H1 (cell line): ENCODE measurements around the gene CDH12. TPM values are rescaled to one million over a fixed set of nuclear protein-coding genes. Genes with fewer than 3 reads are reported as not detected.

Experiments
- KDM4A ChIP-seq: IDR thresholded peaks from one replicate; pipeline ENCODE4 v1.7.1; 2012; ENCODE audit warnings: low read depth, mild to moderate bottlenecking, moderate library complexity, low read length, inconsistent platforms; ENCODE audit not compliant: severe bottlenecking
- SIRT6 ChIP-seq: IDR thresholded peaks from one replicate; pipeline ENCODE4 v1.7.1; 2012; ENCODE audit warnings: low read length, inconsistent platforms
- polyA plus RNA-seq, 7 experiments: library from polyadenylated mRNA; depleted of rRNA in 3 of 7; stranded (reverse) in 5 of 7; unstranded in 2 of 7; fragments of >200 nt in 5 of 7; fragments of 200-250 nt in 2 of 7; gene quantifications; 1 replicate in 5 of 7; 2 replicates in 1 of 7; 4 replicates in 1 of 7; pipeline versions ENCODE4 v1.2.1 to v1.2.3, GENCODE V29; 2011 to 2013; ENCODE audit warnings: missing spikeins in 2 of 7, mixed read lengths in 2 of 7
- total RNA-seq: library from RNA; stranded (reverse); fragmentation: NEBNext Ultra II Directional; extraction: Animal tissue kit (Norgen Biotek cat#: 25700); gene quantifications from 2 replicates; pipeline ENCODE4 v1.2.1, GENCODE V29; 2021

The CDH12 gene
- total and polyA plus RNA-seq, 2 of the 8 experiments (the other 6 are each of a cell fraction or from before 2014, with no cell fraction given), result 0.03 TPM; not detected in 1

DNA sequence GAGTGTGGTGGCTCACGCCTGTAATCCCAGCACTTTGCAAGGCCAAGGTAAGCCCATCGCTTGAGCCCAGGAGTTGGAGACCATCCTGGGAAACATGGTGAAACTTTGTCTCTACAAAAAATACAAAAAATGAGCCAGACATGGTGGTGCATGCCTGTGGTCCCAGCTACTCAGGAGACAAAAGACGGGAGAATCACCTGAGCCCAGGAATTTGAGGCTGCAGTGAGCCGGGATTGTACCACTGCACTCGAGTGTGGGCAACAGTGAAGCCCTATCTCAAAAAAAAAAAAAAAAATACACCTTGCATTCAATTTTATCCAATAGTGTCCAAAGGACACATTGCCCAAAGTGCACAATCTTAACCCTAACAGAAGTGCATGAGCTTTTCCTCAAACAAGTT is 372.8 kb downstream of the CDH12 start (continued):
- TF ChIP-seq KDM4A (no peak), SIRT6 (no peak)
